Measurements from ENCODE around the gene NETO1. TPM values are rescaled to one million over a fixed set of nuclear protein-coding genes. Genes with fewer than 3 reads are reported as not detected.

NETO1 gene
- total and polyA plus RNA-seq, 2 of the 4 experiments (the other 2 are of a cell fraction) = 0.29 to 0.36 TPM

DNA sequence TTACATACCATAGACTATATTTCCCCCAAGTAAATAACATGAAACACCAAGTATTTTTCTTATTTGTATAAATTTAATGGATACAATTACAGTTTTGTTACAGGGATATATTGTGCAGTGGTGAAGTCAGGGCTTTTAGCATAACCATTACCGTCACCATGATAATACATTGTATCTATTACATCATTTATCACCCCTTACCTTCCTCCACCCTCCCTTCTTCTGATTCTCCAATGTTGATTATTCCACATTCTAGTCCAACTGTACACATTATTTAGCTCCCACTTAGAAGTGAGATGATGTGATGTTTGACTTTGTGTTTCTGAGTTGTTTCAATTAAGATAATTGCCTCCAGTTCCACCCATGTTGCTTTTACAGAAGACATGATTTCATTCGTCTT, 35.2 kb upstream of the NETO1 start:
- H3K4ac ChIP-seq (ENCODE audit: low read depth, low read length) = no peak overlapping the region
- no peak overlapping the region for H3K27ac ChIP-seq (ENCODE audit: insufficient read depth, low read length)
- H3K4me3 ChIP-seq (ENCODE audit: insufficient read depth, low read depth, low read length) = no peak overlapping the region
- H3K23ac ChIP-seq (ENCODE audit: low read depth, low read length) = no peak overlapping the region
- H3K56ac ChIP-seq (ENCODE audit: extremely low read depth, insufficient read depth, low read length) = no peak overlapping the region
- DNase-seq (no peak), ATAC-seq (ENCODE audit: low read depth) (no peak)
- ChIA-PET POLR2A (ENCODE audit: unreplicated experiment) (no interaction called here), CTCF (interaction anchor here (1.0 kb wide), 1 partner anchor 42 kb away, joined by 4 read pairs; no protein-coding TSS in a partner anchor)
- peaks cover 8% of the 10 kb centered on the region; the same call in 1 of the 2 replicates for H3K9me3 ChIP-seq (ENCODE audit: control insufficient read depth, insufficient read depth, low read length)
- no peak overlapping the region for H4K8ac ChIP-seq (ENCODE audit: low read depth in 2 of 2, low read length in 2 of 2)
- H3K4me2 ChIP-seq (ENCODE audit: low read depth, low read length) = no peak overlapping the region
- H2BK15ac ChIP-seq (ENCODE audit: low read depth, low read length) = no peak overlapping the region
- H2AK9ac ChIP-seq (replicated peaks; ENCODE audit: low read depth, low read length, poor library complexity) = no peak overlapping the region
- no peak for TF ChIP-seq MXI1 (IDR thresholded peaks at IDR 0.05; ENCODE audit: borderline replicate concordance, low read depth, low read length)
- no peak for TF ChIP-seq MAZ (IDR thresholded peaks at IDR 0.05; ENCODE audit: borderline replicate concordance, low read depth, low read length)
- TF ChIP-seq RCOR1 (IDR thresholded peaks at IDR 0.05; ENCODE audit: insufficient replicate concordance, low read length) = no peak
- TF ChIP-seq MAFK (IDR thresholded peaks at IDR 0.05; ENCODE audit: low read depth, low read length) = no peak
- TF ChIP-seq NFE2L2 (IDR thresholded peaks at IDR 0.05; ENCODE audit: low read depth, low read length) = no peak
- TF ChIP-seq CHD1 (IDR thresholded peaks at IDR 0.05; ENCODE audit: low read depth, low read length) = no peak
- no peak for TF ChIP-seq ELK1 (IDR thresholded peaks at IDR 0.05; ENCODE audit: borderline replicate concordance, low read depth, low read length)
- no peak for TF ChIP-seq POLR2A (IDR thresholded peaks at IDR 0.05; ENCODE audit: low read depth, low read length)
- TF ChIP-seq SMC3 (IDR thresholded peaks at IDR 0.05; ENCODE audit: low read depth, low read length) = no peak
- TF ChIP-seq RAD21 (IDR thresholded peaks at IDR 0.05; ENCODE audit: low read length) = no peak
- no peak for TF ChIP-seq BHLHE40 (IDR thresholded peaks at IDR 0.05; ENCODE audit: low read depth, low read length)
- no peak for TF ChIP-seq RFX5 (IDR thresholded peaks at IDR 0.05; ENCODE audit: low read depth, low read length)
- no peaks in the 10 kb centered on the region for H3K36me3 ChIP-seq (ENCODE audit: control insufficient read depth, insufficient read depth, low read length)
- H3K14ac ChIP-seq (replicated peaks; ENCODE audit: low read depth, low read length) = no peak overlapping the region
- no peaks in the 10 kb centered on the region for H3K4me1 ChIP-seq (ENCODE audit: control insufficient read depth, insufficient read depth, low read length)
- H2BK20ac ChIP-seq (ENCODE audit: low read depth, low read length) = no peak overlapping the region
- no peaks in the 10 kb centered on the region for H3K27me3 ChIP-seq (ENCODE audit: control insufficient read depth, insufficient read depth, low read length)
- no peak overlapping the region for H2BK5ac ChIP-seq (ENCODE audit: low read depth, low read length, poor library complexity, severe bottlenecking)
- no peak overlapping the region for H2AK5ac ChIP-seq (ENCODE audit: low read depth, low read length)
- no CpG with 5 or more reads among the region's 2 CpGs for whole genome bisulfite sequencing, 2 experiments (ENCODE audit: extremely low coverage in 2 of 2, insufficient read length in 1 of 2)
- no peaks in the 10 kb centered on the region for H3K9me1 ChIP-seq (ENCODE audit: insufficient read depth, low read length)
- no peak overlapping the region for H3K9ac ChIP-seq (ENCODE audit: low read depth, low read length)
- no peak overlapping the region for H3K18ac ChIP-seq (ENCODE audit: low read depth, low read length)
- no peak overlapping the region for H4K5ac ChIP-seq (ENCODE audit: low read depth, low read length)
- intact Hi-C loops (cut with micrococcal nuclease) = no loop called here
- no peaks in the 10 kb centered on the region for H4K20me1 ChIP-seq (ENCODE audit: insufficient read depth, low read length)
- no TSS peak for BruUV-seq (replicated peaks)
- dilution Hi-C loops (cut with HindIII; ENCODE audit: low sequenced_read_pairs, unreplicated experiment) = no loop called here
- in situ Hi-C loops (cut with MboI; ENCODE audit: low sequenced_read_pairs) = no loop called here
- H2AFZ ChIP-seq (replicated peaks; ENCODE audit: low read length, poor library complexity) = no peak overlapping the region
- H2BK120ac ChIP-seq (ENCODE audit: low read depth, low read length) = no peak overlapping the region
- H4K91ac ChIP-seq (ENCODE audit: insufficient read depth, low read depth, low read length) = no peak overlapping the region
- H3K79me1 ChIP-seq (ENCODE audit: low read depth in 1 of 2, low read length in 2 of 2) = no peaks in the 10 kb centered on the region
